ENCODE results near the gene TSPAN2.

GRCh38 chr1:115029526-115029925 is 59.8 kb downstream of the TSPAN2 start, which contains the start of gene TSHB:
- TF ChIP-seq CTCF (conservative IDR thresholded peaks at IDR 0.05; ENCODE audit: low read length) (no peak), EZH2phosphoT487 (IDR thresholded peaks at IDR 0.05; ENCODE audit: borderline replicate concordance) (no peak)
